Measurements from ENCODE around the gene SYAP1.
"Not testable (repeated sequence)": the region's sequence is repeated elsewhere in the genome, so short reads cannot be mapped to it uniquely, and the experiment has no call there.

The SYAP1 gene

DNA sequence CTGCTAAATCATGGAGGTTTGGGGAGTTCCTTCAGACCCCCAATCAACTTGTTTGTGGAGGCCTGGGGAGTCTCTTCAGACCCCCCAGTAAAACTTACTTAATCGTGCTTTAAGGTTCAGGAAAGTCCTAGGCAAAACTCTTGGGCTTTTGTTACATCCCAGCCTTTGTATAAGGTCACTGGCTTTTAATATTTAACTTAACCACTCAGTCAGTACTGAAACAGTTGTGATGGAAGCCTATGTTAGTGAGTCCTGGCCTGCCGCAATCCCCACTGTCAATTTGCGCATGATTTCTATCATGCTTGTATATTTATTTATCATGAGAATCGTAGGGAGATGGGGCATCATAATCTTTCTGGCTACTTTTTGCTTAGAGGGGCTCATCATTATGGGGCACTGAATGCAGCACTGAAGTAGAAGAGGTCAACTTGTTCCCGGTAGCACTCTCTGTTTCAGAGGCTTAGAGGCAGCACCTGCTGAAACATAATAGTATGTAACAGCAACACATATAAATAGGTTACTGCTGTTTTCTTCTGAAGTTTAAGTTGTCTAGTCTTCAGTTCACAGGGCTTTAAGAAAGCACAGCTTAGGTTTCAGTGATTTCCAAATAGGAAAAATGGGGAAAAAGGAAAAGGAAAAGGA lies 7.1 kb downstream of the SYAP1 start:
- DNase-seq, result not testable (repeated sequence)

DNA sequence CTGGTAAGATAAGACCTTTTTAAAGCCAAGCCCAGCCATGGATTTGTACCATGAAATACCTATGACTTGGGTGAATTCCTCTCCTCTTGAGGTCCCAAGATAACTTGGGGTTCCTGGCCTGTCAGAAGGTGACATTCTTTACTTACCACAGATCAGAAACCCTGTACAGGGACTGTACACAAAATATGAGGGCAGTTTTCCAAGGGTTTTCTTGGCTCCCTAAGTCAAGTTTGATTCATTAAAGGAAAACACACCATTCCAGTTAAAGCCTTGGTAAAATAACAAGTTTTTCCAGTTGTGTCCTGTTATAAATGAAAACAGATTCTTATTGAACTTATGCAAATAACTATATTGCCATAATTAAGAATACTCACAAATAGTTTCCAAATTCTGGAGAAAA lies 8.2 kb downstream of the SYAP1 start:
- no peak for DNase-seq

GRCh38 chrX:16730450-16730849 lies 11.0 kb downstream of the SYAP1 start:
- no peak for DNase-seq

DNA sequence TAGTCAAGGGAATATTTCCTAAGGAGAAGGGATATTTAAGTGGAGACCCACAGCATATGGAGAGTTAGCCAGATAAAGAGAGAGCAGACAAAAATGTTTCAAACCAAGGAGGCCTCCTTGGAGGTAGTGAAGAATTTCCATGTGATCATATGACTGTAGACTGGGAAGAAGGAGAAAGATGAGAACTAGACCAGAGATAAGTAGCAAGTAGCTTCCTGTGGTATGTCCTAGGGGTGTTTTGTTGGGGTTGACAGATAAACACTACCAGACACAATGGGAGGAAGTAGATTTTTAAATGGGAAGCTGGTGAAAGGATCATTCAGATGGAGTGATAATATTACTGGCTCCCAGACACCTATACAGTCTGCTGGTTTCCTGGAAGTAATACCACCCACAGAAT lies 13.6 kb downstream of the SYAP1 start:
- DNase-seq, result no peak

DNA sequence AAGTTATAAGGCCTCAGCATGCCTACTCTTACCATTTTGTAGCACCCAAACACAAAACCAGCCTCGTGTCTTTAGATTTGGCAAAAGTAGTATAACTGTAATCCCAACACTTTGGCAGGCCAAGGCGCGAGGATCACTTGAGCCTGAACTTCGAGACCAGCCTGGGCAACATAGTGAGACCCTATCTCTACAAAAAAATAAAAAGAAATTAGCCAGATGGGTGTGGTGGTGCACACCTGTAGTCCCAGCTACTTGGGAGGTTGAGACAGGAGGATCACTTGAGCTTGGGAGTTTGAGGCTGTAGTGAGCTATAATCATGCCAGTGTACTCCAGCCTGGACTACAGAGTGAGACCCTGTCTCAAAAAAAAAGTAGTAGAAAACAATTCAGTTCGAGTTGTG lies 17.6 kb downstream of the SYAP1 start:
- no peak for DNase-seq

DNA sequence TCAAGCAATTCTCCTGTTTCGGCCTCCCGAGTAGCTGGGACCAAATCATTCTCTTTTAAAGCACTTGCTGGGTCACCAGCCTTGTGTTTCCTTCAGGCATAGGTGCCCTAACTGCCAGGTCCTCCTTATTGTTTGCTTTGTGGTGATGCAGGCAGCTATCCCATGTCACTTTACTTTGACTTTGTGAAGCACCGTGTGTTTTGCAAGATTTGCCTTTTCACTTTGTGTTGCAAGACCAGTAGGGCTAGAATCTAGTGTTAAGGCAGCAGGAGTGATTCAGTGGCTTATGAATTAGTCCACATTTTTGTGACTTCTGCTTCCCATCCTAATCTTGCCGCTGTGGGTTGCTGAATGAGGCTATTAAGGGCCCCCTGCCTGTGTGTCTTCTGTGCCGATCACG lies 20.2 kb downstream of the SYAP1 start:
- DNase-seq, result no peak

DNA sequence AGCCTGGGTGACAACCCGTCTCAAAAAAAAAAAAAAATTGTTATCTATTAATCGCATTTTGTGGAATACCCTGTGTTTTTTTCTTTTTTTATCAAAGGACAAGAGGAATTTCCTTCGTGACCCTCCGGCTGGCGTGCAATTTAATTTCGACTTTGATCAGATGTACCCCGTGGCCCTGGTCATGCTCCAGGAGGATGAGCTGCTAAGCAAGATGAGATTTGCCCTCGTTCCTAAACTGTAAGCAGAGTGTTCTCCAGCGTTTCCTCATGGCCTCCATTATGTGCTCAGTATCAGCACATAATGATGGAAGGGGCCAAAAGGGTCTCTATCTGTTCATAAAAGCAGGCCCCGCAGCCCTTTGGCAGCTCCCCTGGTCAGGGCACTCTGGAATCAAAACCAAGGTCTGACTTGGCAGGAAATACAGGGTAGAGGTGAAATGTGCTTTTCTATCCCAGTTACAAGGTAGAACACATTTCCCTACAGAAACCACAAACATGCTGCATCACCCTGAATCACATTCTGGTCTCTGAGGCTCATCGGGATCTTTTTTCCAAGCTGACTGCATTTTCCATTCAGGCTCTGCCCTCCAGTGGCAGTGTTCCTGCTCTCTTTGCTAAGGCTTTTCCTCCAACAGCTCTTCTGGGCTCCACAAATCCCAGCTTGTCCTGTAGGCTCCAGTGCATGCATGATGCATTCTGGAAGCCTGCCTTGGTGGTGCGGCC lies 24.4 kb downstream of the SYAP1 start:
- no peak for DNase-seq

DNA sequence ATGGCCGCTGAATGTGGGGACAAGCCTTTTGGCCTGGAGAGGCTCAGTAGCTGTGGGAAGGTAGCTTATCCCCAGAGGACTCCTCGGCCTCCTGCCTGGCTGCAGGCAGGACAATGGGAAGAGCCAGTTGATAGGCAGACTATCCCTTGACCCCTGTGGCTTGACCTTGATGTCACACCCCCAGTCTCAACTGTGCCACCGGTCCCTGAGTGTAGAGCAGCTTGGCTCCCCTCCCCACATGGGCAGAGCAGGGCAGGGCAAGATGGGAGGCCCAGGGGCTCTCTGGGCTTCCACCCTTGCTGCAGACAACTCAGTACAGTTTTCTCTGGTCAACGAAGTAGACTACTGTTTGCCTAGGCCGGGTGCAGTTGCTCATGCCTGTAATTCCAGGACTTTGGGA lies 25.7 kb downstream of the SYAP1 start:
- DNase-seq, result no peak

DNA sequence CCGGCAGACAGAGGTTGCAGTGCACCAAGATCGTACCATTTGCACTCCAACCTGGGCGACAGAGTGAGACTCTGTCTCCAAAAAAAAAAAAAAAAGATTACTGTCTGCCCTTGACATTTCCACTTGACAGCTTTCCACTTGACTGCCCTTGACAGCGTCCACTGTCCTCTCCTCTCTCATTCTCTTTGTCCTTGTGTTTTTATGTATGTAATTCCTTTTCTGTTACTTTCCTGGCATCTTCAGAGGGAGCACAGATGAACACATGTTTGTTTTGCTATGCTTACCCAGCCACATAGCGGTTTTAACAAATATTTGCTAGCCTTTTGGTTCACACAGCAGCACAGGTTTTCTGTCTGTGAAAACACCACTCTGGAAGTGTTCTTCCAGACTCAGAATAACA lies 26.2 kb downstream of the SYAP1 start:
- no peak for DNase-seq

DNA sequence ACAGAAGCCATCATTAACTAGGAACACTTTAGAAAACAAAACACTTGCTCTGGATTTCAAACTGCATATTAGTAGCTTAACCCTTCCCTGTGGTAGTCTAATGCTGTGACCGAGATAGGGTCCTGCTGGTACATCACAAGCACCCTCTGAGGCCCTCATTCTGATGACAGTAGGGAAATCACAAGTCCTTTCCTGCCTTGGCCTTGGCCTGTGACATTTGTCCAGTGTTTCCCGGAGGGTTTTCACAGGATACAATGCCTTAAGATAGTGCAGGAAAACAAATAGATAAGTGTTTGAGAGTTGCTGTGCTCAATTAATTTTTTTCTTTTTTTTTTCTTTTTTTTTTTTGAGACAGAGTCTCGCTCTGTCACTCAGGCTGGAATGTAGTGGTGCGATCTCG lies 29.0 kb downstream of the SYAP1 start:
- DNase-seq, result no peak

DNA sequence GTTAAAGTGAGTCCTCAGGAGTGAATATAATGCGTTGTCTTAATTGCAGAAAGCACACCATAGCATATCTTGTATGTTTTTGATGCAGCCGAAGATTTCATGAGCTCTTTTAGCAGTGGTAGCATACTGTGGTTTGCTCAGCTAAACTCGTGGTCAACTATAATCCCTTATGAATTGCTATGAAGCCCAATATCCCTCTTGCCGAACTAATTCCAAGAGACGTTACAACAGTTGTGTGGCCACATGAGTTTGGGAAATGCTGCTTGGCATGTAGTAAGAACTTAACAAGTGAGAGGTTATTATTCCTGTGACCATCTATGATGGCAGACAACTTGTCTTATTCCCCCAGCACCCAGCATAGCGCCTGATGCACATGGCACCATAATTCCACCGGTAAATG lies 30.7 kb downstream of the SYAP1 start:
- no peak for DNase-seq

GRCh38 chrX:16754019-16754418 lies 34.6 kb downstream of the SYAP1 start:
- DNase-seq, result no peak

DNA sequence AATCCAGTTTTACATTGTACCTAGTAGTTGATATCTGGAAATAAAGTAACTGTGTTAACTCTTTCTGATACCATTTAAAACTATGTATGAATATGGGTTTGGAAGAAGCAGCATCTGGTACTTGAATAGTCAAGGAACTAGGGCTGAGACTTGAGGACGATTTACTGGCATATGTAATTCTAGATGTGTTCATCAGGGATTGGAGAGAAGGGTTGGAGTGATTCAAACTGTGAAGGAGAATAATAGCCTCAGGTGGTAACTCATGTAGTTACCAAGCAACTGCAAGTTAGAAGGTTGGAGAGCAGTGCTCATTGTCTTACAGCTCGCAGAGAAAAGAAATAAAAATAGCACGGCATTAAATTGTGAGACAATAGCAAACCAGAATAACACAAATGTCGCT lies 37.3 kb downstream of the SYAP1 start:
- no peak for DNase-seq

DNA sequence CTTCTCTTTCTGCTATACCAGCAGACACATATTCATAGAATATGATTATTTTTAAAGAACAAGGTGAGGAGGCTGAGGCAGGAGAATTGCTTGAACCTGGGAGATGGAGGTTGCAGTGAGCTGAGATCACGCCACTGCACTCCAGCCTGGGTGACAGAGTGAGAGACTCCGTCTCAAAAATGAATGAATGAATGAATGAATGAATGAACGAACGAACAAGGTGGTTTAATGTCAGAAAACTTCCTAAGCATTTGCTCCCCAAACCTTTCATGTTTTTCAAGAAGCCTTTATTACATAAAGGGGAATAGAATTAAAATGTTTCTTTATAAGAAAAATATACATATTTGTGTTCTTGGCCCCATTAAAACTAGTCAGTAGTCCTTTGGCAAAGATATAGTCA lies 42.1 kb downstream of the SYAP1 start:
- not testable (repeated sequence) for DNase-seq

DNA sequence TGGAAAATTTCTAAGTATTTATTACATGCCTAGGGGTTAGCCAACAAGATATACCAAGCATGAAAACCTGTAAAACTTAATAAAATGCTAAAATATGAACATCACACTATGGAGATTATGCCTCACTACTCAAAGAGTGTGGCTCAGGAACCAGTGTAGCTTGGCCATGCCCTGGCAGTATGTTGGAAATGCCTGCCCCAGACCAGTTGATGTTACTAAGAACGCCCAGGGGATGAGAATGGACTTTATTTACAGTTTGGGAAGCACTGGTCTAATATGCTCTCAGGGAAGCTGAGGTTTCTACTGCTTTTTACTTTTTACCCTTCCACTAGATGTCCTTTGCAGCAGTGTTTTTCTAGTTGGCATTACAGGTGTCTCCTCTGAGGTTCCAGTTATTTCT lies 43.2 kb downstream of the SYAP1 start:
- no peak for DNase-seq

- no peak for DNase-seq
Measured at GRCh38 chrX:16765594-16765993, 46.2 kb downstream of the SYAP1 start.

- no peak for DNase-seq
Measured at GRCh38 chrX:16770970-16771482, 51.6 kb downstream of the SYAP1 start.

GRCh38 chrX:16771483-16772398 lies 52.3 kb downstream of the SYAP1 start:
- DNase-seq, result no peak

DNA sequence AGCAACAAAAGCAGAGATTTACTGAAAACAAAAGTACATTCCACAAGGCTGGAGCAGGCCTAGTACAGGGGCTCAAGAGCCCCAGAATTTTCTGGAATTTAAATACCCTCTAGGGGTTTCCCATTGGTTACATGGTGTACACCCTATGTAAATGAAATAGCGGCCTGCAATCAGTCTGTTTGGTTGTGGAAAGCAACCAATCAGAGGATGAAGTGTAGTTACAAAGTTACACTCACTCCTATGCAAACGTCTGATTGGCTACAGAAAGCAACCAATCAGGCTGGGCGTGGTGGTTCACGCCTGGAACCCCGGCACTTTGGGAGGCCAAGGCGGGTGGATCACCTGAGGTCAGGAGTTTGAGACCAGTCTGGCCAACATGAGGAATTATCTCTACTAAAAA lies 53.0 kb downstream of the SYAP1 start:
- DNase-seq, result no peak

- no peak for DNase-seq
Measured at GRCh38 chrX:16774746-16775145, 55.3 kb downstream of the SYAP1 start.

- no peak for DNase-seq
Measured at GRCh38 chrX:16778545-16778944, 59.1 kb downstream of the SYAP1 start.

DNA sequence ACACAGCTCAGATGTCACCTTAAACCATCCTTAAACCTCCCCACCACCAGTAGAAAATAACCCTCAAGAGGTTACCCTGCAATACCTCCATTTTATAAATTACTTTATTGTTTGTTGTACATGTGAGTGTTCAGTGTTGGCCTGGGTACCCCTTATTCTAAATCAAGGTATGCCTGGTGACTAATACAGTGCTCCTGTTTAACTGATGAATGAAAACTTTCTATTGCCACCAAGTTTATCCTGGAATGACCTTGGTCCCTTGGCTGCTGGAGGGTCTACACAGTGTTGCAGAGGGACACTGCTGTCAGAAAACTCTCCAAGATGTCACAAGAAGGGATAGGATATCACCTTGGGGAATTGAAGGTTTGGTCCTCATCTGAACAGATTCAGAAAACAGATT lies 59.6 kb downstream of the SYAP1 start:
- DNase-seq, result no peak

- DNase-seq, result not testable (repeated sequence)
Measured at GRCh38 chrX:16779815-16780214, 60.4 kb downstream of the SYAP1 start.

- DNase-seq, result no peak
Measured at GRCh38 chrX:16783452-16783851, 64.0 kb downstream of the SYAP1 start.

Data from NCI-H1048 (cell line).